WTC11 (cell line): ENCODE measurements around the gene COL4A5. TPM values are rescaled to one million over a fixed set of nuclear protein-coding genes. Genes with fewer than 3 reads are reported as not detected.
A peak's percentile ranks its signal among the peaks of the same experiment; 100 is the strongest.

Source experiments
- ATAC-seq: fragments of 200-7000 bp; cut with Tn5 transposase; 2 replicates; pipeline ENCODE4 v1.10.0; 2021; ENCODE audit warnings: mild to moderate bottlenecking, moderate library complexity
- CTCF ChIA-PET: fragments of 300-600 bp; sonication (Branson Sonifier 250); formaldehyde crosslinking; loops from one replicate; lab custom pipeline; 2021; ENCODE audit warnings: antibody characterized with exemption; lab: Charles Lee
- POLR2A ChIA-PET: fragments of 350-600 bp; sonication (Branson Sonifier 250); formaldehyde crosslinking; loops from one replicate; lab custom pipeline; 2021; ENCODE audit warnings: antibody characterized with exemption; lab: Charles Lee
- DNase-seq: peaks from one replicate; pipeline ENCODE4 v3.0.0; 2021; ENCODE audit warnings: low spot score
- H3K27ac Mint-ChIP-seq: 2 replicates; pipeline ENCODE4 v1.8.0; 2021; ENCODE audit warnings: mixed read lengths
- H3K27me3 Mint-ChIP-seq: 2 replicates; pipeline ENCODE4 v1.8.0; 2021; ENCODE audit warnings: low read depth, mild to moderate bottlenecking, moderate library complexity, mixed read lengths
- H3K36me3 Mint-ChIP-seq: 2 replicates; pipeline ENCODE4 v1.8.0; 2021; ENCODE audit warnings: mixed read lengths
- H3K4me1 Mint-ChIP-seq: 2 replicates; pipeline ENCODE4 v1.8.0; 2022; ENCODE audit warnings: mixed read lengths
- H3K4me3 Mint-ChIP-seq: 2 replicates; pipeline ENCODE4 v1.8.0; 2021; ENCODE audit warnings: mild to moderate bottlenecking, moderate library complexity, mixed read lengths
- H3K9me3 Mint-ChIP-seq: 2 replicates; pipeline ENCODE4 v1.8.0; 2021; ENCODE audit warnings: mixed read lengths
- ATF1 ChIP-seq: sonication (generic); formaldehyde crosslinking; IDR thresholded peaks from 2 replicates; pipeline ENCODE4 v1.8.1; 2023; ENCODE audit warnings: mild to moderate bottlenecking, moderate library complexity, missing genetic modification reagents
- ATF6 ChIP-seq: sonication (generic); formaldehyde crosslinking; IDR thresholded peaks from 2 replicates; pipeline ENCODE4 v1.8.1; 2023; ENCODE audit warnings: mild to moderate bottlenecking, missing genetic modification reagents
- CBFB ChIP-seq: sonication (generic); formaldehyde crosslinking; IDR thresholded peaks from 2 replicates; pipeline ENCODE4 v1.8.1; 2022; ENCODE audit warnings: mild to moderate bottlenecking, low read depth, missing genetic modification reagents
- CREM ChIP-seq: sonication (generic); formaldehyde crosslinking; IDR thresholded peaks from 2 replicates; pipeline ENCODE4 v1.8.1; 2022; ENCODE audit warnings: mild to moderate bottlenecking, missing genetic modification reagents, moderate library complexity
- ELF4 ChIP-seq: sonication (generic); formaldehyde crosslinking; IDR thresholded peaks from 2 replicates; pipeline ENCODE4 v1.8.1; 2022; ENCODE audit warnings: low read depth, mild to moderate bottlenecking, moderate library complexity, missing genetic modification reagents
- EMX1 ChIP-seq: fragments of 250-450 bp; sonication (Bioruptor Pico); IDR thresholded peaks from 2 replicates; pipeline ENCODE4 v1.8.0; 2021; ENCODE audit warnings: mild to moderate bottlenecking
- ESRRA ChIP-seq: sonication (generic); formaldehyde crosslinking; IDR thresholded peaks from 2 replicates; pipeline ENCODE4 v1.8.1; 2022; ENCODE audit warnings: mild to moderate bottlenecking, missing genetic modification reagents, borderline replicate concordance
- FOXP1 ChIP-seq: sonication (generic); formaldehyde crosslinking; IDR thresholded peaks from 2 replicates; pipeline ENCODE4 v1.8.0; 2022; ENCODE audit warnings: missing genetic modification reagents, mild to moderate bottlenecking, moderate library complexity, borderline replicate concordance
- FOXP4 ChIP-seq: sonication (generic); formaldehyde crosslinking; IDR thresholded peaks from 2 replicates; pipeline ENCODE4 v1.8.0; 2022; ENCODE audit warnings: mild to moderate bottlenecking, missing genetic modification reagents
- GRHL2 ChIP-seq: fragments of 250-450 bp; sonication (Bioruptor Pico); IDR thresholded peaks from 2 replicates; pipeline ENCODE4 v1.8.0; 2022; ENCODE audit warnings: mild to moderate bottlenecking, moderate library complexity; ENCODE audit not compliant: insufficient replicate concordance, severe bottlenecking
- JUN ChIP-seq: sonication (generic); formaldehyde crosslinking; IDR thresholded peaks from 2 replicates; pipeline ENCODE4 v1.8.0; 2023; ENCODE audit warnings: mild to moderate bottlenecking, missing genetic modification reagents
- MXD4 ChIP-seq: fragments of 250-450 bp; sonication (Bioruptor Pico); IDR thresholded peaks from 2 replicates; pipeline ENCODE4 v1.8.0; 2021; ENCODE audit warnings: mild to moderate bottlenecking, moderate library complexity, borderline replicate concordance
- NR1H2 ChIP-seq: sonication (generic); formaldehyde crosslinking; IDR thresholded peaks from 2 replicates; pipeline ENCODE4 v1.9.0; 2021; ENCODE audit warnings: mild to moderate bottlenecking, moderate library complexity, missing genetic modification reagents
- NR3C1 ChIP-seq: sonication (generic); formaldehyde crosslinking; conservative IDR thresholded peaks from 2 replicates; pipeline ENCODE4 v1.8.1; 2023; ENCODE audit warnings: low read depth, mild to moderate bottlenecking, missing genetic modification reagents
- PRRX2 ChIP-seq: fragments of 250-450 bp; sonication (Bioruptor Pico); IDR thresholded peaks from 2 replicates; pipeline ENCODE4 v1.8.0; 2021; ENCODE audit warnings: mild to moderate bottlenecking
- RELA ChIP-seq: sonication (generic); formaldehyde crosslinking; IDR thresholded peaks from 2 replicates; pipeline ENCODE4 v1.8.1; 2022; ENCODE audit warnings: missing genetic modification reagents, mild to moderate bottlenecking, borderline replicate concordance
- STAT6 ChIP-seq: sonication (generic); formaldehyde crosslinking; conservative IDR thresholded peaks from 2 replicates; pipeline ENCODE4 v1.8.1; 2023; ENCODE audit warnings: mild to moderate bottlenecking, low read depth, missing genetic modification reagents, moderate library complexity
- TP53 ChIP-seq: sonication (generic); formaldehyde crosslinking; IDR thresholded peaks from 2 replicates; pipeline ENCODE4 v1.8.1; 2023; ENCODE audit warnings: mild to moderate bottlenecking, missing genetic modification reagents
- USF1 ChIP-seq: sonication (generic); formaldehyde crosslinking; IDR thresholded peaks from 2 replicates; pipeline ENCODE4 v1.8.0; 2022; ENCODE audit warnings: mild to moderate bottlenecking, missing genetic modification reagents
- ZMAT4 ChIP-seq: fragments of 250-450 bp; sonication (Bioruptor Pico); IDR thresholded peaks from 2 replicates; pipeline ENCODE4 v1.9.0; 2021; ENCODE audit warnings: mild to moderate bottlenecking
- ZNF416 ChIP-seq: fragments of 250-450 bp; sonication (Bioruptor Pico); IDR thresholded peaks from 2 replicates; pipeline ENCODE4 v1.9.0; 2021; ENCODE audit warnings: mild to moderate bottlenecking, inconsistent platforms
- ZNF671 ChIP-seq: fragments of 250-450 bp; sonication (Bioruptor Pico); IDR thresholded peaks from 2 replicates; pipeline ENCODE4 v1.8.0; 2021; ENCODE audit warnings: mild to moderate bottlenecking
- total RNA-seq: library from RNA; stranded (reverse); gene quantifications from 3 replicates; pipeline ENCODE4 v1.2.3, GENCODE V29; 2021

COL4A5 gene
- total RNA-seq, 1 experiment from 2014 or later = 30.7 TPM

GRCh38 chrX:108438110-108438623 lies 1.5 kb upstream of the COL4A5 start, which contains the start of gene COL4A6:
Gene COL4A6 (minus strand): TSS chrX:108438422. CDS start chrX:108438196, 226 bp downstream.
- ATAC-seq (peak; percentile 75), DNase-seq (peak; percentile 73)
- Mint-ChIP-seq H3K4me1 (peaks cover 38% of the 10 kb centered on the region), H3K27me3 (peaks cover 9% of the 10 kb centered on the region), H3K27ac (peak within 1 kb of the TSS; percentile 96), H3K36me3 (no peaks in the 10 kb centered on the region), H3K9me3 (no peaks in the 10 kb centered on the region), H3K4me3 (peak within 1 kb of the TSS; percentile 94)
- ChIA-PET POLR2A (no interaction called here), CTCF (interaction anchor here (0.9 to 1.0 kb wide), 2 partner anchors 134 to 214 kb away, joined by 3 read pairs; no protein-coding TSS in a partner anchor)
- TF ChIP-seq CBFB (CRISPR knock-in tag) = no peak
- no peak for TF ChIP-seq FOXP1
- TF ChIP-seq MXD4 (CRISPR knock-in tag) = no peak

- peaks cover 9% of the 10 kb centered on the region for H3K27me3 Mint-ChIP-seq
- H3K27ac Mint-ChIP-seq = peak overlapping the region; percentile 96
- CTCF ChIA-PET = no interaction called here
- TF ChIP-seq NR1H2 (no peak), TP53 (CRISPR knock-in tag) (no peak), RELA (CRISPR knock-in tag) (no peak), STAT6 (CRISPR knock-in tag) (no peak), CREM (CRISPR knock-in tag) (no peak), ESRRA (no peak)
- TF ChIP-seq, all 79 proteins: peak for 0
- DNase-seq (no peak), ATAC-seq (peak; percentile 30)
- H3K9me3 Mint-ChIP-seq = peaks cover 7% of the 10 kb centered on the region
- peak overlapping the region; percentile 94 for H3K4me3 Mint-ChIP-seq
- peaks cover 38% of the 10 kb centered on the region for H3K4me1 Mint-ChIP-seq
- peaks cover 8% of the 10 kb centered on the region for H3K36me3 Mint-ChIP-seq
- POLR2A ChIA-PET = interaction anchor here (1.0 kb wide), 1 partner anchor 35 kb away, joined by 3 read pairs; no protein-coding TSS in a partner anchor
Measured at GRCh38 chrX:108439961-108440696, 491 bp downstream of the COL4A5 start.

- H3K9me3 Mint-ChIP-seq = peaks cover 9% of the 10 kb centered on the region
- TF ChIP-seq PRRX2 (CRISPR knock-in tag) = no peak
- no peak for TF ChIP-seq GRHL2 (CRISPR knock-in tag)
- no peak for TF ChIP-seq EMX1 (CRISPR knock-in tag)
- no peak for TF ChIP-seq ZMAT4
- TF ChIP-seq ZNF416 (CRISPR knock-in tag) = no peak
- no peak for TF ChIP-seq ATF6 (CRISPR knock-in tag)
- TF ChIP-seq NR1H2 = no peak
- no peak for TF ChIP-seq FOXP4 (CRISPR knock-in tag)
- TF ChIP-seq USF1 (CRISPR knock-in tag) = no peak
- TF ChIP-seq ZNF671 = no peak
- TF ChIP-seq RELA (CRISPR knock-in tag) = no peak
- no peak for TF ChIP-seq NR3C1 (CRISPR knock-in tag)
- no peak for TF ChIP-seq ATF1 (CRISPR knock-in tag)
- TF ChIP-seq ELF4 (CRISPR knock-in tag) = no peak
- no peak for TF ChIP-seq JUN (CRISPR knock-in tag)
- H3K4me1 Mint-ChIP-seq = peaks cover 42% of the 10 kb centered on the region
- no peak for DNase-seq
- H3K27ac Mint-ChIP-seq = no peak overlapping the region
- H3K27me3 Mint-ChIP-seq = no peaks in the 10 kb centered on the region
- ChIA-PET POLR2A (no interaction called here), CTCF (no interaction called here)
- H3K4me3 Mint-ChIP-seq = no peak overlapping the region
- peaks cover 12% of the 10 kb centered on the region for H3K36me3 Mint-ChIP-seq
- ATAC-seq = no peak
Measured at GRCh38 chrX:108442901-108443464, 3.3 kb downstream of the COL4A5 start.
